Measurements from ENCODE around the gene HNRNPUL2. TPM values are rescaled to one million over a fixed set of nuclear protein-coding genes. Genes with fewer than 3 reads are reported as not detected.

Gene HNRNPUL2
- total and polyA plus RNA-seq, 10 of the 15 experiments (the other 5 are each of a cell fraction or from before 2014, with no cell fraction given) = 1.6 to 72.2 (median 14.9) TPM

DNA sequence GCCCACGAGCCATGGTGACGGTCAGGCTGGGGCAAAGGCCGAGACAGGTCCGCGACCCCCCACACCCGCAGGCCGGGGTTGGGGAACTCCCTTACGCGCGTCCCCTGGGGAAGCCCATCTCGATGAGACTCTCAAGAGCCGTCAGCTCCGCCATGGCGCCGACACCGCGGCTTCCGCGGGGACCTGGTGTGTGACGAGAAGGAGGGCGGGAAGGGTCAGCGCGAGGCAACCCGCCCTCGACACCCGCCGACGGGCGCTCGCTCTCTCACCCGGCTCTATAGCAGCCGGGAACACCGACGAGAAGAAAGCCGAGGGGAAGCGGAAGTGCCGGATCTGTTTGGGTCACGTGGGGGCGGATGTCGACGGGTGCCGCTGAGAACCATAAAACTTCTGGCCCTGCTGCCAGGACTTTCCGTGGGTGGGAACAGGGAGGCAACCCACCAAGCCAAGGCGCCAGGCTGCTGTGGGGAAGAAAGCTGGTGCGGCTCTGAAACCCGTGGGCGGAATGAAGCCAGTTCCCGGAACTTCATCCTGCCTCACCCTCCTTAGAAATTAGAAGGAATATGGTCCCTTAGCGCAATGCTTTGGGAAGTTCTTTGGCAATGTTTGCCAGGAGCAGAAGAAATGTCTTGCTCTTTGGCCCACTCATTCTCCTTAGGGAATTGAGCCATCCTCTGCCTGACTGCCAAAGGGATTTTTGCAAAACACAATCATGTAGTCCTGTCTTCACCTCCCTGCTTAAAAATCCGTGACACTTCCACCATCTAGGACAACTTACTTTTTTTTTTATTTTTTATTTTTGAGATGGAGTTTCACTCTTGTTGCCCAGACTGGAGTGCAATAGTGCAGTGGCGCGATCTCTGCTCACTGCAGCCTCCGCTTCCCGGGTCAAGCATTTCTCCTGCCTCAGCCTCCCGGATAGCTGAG lies 48.2 kb downstream of the HNRNPUL2 start, which contains the start of gene UBXN1 (continued):
- TF ChIP-seq, protein P1, sequence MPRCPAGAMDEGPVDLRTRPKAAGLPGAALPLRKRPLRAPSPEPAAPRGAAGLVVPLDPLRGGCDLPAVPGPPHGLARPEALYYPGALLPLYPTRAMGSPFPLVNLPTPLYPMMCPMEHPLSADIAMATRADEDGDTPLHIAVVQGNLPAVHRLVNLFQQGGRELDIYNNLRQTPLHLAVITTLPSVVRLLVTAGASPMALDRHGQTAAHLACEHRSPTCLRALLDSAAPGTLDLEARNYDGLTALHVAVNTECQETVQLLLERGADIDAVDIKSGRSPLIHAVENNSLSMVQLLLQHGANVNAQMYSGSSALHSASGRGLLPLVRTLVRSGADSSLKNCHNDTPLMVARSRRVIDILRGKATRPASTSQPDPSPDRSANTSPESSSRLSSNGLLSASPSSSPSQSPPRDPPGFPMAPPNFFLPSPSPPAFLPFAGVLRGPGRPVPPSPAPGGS (IDR thresholded peaks at IDR 0.05; ENCODE audit: borderline replicate concordance, insufficient read depth, low read depth, low read length, poor library complexity, severe bottlenecking) = peak; percentile 4
- no peak for TF ChIP-seq SMC3 (IDR thresholded peaks at IDR 0.05; ENCODE audit: borderline replicate concordance, low read length)
- peak; percentile 83 for TF ChIP-seq EED (IDR thresholded peaks at IDR 0.05; ENCODE audit: low read depth)
- TF ChIP-seq MEF2A (IDR thresholded peaks at IDR 0.05; ENCODE audit: insufficient read depth, low read depth, low read length) = 0 out of 2 replicates have a peak, but pooled peaks have one; percentile 45
- no peak for TF ChIP-seq TCF3 (IDR thresholded peaks at IDR 0.05; ENCODE audit: borderline replicate concordance, insufficient read depth, low read depth, low read length)
- TF ChIP-seq, protein P2, sequence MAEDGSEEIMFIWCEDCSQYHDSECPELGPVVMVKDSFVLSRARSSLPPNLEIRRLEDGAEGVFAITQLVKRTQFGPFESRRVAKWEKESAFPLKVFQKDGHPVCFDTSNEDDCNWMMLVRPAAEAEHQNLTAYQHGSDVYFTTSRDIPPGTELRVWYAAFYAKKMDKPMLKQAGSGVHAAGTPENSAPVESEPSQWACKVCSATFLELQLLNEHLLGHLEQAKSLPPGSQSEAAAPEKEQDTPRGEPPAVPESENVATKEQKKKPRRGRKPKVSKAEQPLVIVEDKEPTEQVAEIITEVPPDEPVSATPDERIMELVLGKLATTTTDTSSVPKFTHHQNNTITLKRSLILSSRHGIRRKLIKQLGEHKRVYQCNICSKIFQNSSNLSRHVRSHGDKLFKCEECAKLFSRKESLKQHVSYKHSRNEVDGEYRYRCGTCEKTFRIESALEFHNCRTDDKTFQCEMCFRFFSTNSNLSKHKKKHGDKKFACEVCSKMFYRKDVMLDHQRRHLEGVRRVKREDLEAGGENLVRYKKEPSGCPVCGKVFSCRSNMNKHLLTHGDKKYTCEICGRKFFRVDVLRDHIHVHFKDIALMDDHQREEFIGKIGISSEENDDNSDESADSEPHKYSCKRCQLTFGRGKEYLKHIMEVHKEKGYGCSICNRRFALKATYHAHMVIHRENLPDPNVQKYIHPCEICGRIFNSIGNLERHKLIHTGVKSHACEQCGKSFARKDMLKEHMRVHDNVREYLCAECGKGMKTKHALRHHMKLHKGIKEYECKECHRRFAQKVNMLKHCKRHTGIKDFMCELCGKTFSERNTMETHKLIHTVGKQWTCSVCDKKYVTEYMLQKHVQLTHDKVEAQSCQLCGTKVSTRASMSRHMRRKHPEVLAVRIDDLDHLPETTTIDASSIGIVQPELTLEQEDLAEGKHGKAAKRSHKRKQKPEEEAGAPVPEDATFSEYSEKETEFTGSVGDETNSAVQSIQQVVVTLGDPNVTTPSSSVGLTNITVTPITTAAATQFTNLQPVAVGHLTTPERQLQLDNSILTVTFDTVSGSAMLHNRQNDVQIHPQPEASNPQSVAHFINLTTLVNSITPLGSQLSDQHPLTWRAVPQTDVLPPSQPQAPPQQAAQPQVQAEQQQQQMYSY (CRISPR knock-in tag; IDR thresholded peaks at IDR 0.05) = no peak
- TF ChIP-seq, protein P3, sequence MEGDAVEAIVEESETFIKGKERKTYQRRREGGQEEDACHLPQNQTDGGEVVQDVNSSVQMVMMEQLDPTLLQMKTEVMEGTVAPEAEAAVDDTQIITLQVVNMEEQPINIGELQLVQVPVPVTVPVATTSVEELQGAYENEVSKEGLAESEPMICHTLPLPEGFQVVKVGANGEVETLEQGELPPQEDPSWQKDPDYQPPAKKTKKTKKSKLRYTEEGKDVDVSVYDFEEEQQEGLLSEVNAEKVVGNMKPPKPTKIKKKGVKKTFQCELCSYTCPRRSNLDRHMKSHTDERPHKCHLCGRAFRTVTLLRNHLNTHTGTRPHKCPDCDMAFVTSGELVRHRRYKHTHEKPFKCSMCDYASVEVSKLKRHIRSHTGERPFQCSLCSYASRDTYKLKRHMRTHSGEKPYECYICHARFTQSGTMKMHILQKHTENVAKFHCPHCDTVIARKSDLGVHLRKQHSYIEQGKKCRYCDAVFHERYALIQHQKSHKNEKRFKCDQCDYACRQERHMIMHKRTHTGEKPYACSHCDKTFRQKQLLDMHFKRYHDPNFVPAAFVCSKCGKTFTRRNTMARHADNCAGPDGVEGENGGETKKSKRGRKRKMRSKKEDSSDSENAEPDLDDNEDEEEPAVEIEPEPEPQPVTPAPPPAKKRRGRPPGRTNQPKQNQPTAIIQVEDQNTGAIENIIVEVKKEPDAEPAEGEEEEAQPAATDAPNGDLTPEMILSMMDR (IDR thresholded peaks at IDR 0.05 in 2 of 3, conservative IDR thresholded peaks at IDR 0.05 in 1 of 3; ENCODE audit: control insufficient read depth in 2 of 3, extremely low read depth in 1 of 3, insufficient read depth in 1 of 3, low read depth in 3 of 3, low read length in 3 of 3) = no peak
- TF ChIP-seq, protein P4, sequence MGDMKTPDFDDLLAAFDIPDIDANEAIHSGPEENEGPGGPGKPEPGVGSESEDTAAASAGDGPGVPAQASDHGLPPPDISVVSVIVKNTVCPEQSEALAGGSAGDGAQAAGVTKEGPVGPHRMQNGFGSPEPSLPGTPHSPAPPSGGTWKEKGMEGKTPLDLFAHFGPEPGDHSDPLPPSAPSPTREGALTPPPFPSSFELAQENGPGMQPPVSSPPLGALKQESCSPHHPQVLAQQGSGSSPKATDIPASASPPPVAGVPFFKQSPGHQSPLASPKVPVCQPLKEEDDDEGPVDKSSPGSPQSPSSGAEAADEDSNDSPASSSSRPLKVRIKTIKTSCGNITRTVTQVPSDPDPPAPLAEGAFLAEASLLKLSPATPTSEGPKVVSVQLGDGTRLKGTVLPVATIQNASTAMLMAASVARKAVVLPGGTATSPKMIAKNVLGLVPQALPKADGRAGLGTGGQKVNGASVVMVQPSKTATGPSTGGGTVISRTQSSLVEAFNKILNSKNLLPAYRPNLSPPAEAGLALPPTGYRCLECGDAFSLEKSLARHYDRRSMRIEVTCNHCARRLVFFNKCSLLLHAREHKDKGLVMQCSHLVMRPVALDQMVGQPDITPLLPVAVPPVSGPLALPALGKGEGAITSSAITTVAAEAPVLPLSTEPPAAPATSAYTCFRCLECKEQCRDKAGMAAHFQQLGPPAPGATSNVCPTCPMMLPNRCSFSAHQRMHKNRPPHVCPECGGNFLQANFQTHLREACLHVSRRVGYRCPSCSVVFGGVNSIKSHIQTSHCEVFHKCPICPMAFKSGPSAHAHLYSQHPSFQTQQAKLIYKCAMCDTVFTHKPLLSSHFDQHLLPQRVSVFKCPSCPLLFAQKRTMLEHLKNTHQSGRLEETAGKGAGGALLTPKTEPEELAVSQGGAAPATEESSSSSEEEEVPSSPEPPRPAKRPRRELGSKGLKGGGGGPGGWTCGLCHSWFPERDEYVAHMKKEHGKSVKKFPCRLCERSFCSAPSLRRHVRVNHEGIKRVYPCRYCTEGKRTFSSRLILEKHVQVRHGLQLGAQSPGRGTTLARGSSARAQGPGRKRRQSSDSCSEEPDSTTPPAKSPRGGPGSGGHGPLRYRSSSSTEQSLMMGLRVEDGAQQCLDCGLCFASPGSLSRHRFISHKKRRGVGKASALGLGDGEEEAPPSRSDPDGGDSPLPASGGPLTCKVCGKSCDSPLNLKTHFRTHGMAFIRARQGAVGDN (IDR thresholded peaks at IDR 0.05) = peak; percentile 29; the same call in 1 of the 2 replicates
- TF ChIP-seq RELA (IDR thresholded peaks at IDR 0.05; ENCODE audit: borderline replicate concordance, partially characterized antibody) = peak; percentile 71
- TF ChIP-seq, protein P5, sequence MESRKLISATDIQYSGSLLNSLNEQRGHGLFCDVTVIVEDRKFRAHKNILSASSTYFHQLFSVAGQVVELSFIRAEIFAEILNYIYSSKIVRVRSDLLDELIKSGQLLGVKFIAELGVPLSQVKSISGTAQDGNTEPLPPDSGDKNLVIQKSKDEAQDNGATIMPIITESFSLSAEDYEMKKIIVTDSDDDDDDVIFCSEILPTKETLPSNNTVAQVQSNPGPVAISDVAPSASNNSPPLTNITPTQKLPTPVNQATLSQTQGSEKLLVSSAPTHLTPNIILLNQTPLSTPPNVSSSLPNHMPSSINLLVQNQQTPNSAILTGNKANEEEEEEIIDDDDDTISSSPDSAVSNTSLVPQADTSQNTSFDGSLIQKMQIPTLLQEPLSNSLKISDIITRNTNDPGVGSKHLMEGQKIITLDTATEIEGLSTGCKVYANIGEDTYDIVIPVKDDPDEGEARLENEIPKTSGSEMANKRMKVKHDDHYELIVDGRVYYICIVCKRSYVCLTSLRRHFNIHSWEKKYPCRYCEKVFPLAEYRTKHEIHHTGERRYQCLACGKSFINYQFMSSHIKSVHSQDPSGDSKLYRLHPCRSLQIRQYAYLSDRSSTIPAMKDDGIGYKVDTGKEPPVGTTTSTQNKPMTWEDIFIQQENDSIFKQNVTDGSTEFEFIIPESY (IDR thresholded peaks at IDR 0.05) = peak; percentile 81; the same call in 1 of the 2 replicates
- 0 out of 2 replicates have a peak, but pooled peaks have one; percentile 57 for TF ChIP-seq DPF2 (IDR thresholded peaks at IDR 0.05)
- TF ChIP-seq HDAC6 (IDR thresholded peaks at IDR 0.05; ENCODE audit: unreplicated experiment) = no peak
- TF ChIP-seq SMARCA5 (IDR thresholded peaks at IDR 0.05) = 0 out of 2 replicates have a peak, but pooled peaks have one; percentile 20
- no peak for TF ChIP-seq MTA3 (IDR thresholded peaks at IDR 0.05; ENCODE audit: borderline replicate concordance, low read length)

All from GM12878 (cell line).